HG02870 (cell line): ENCODE measurements around the gene C4orf36.
"Not testable (repeated sequence)": the region's sequence is repeated elsewhere in the genome, so short reads cannot be mapped to it uniquely, and the experiment has no call there.

Source experiments
- ATAC-seq: cut with Tn5 transposase; IDR thresholded peaks from one replicate; pipeline ENCODE4 v1.9.1; 2021; ENCODE audit warnings: mild to moderate bottlenecking, moderate library complexity; ENCODE audit not compliant: unreplicated experiment

Gene C4orf36

GRCh38 chr4:86917212-86918039, 25.2 kb upstream of the C4orf36 start:
- no peak for ATAC-seq

GRCh38 chr4:86916392-86916791, 24.2 kb upstream of the C4orf36 start:
- ATAC-seq, result no peak

- ATAC-seq, result no peak
Observed at GRCh38 chr4:86910820-86911684, 18.8 kb upstream of the C4orf36 start.

- no peak for ATAC-seq
Observed at GRCh38 chr4:86910369-86910768, 18.1 kb upstream of the C4orf36 start.

- no peak for ATAC-seq
Observed at GRCh38 chr4:86909546-86910295, 17.5 kb upstream of the C4orf36 start.

- no peak for ATAC-seq
Observed at GRCh38 chr4:86908251-86908657, 16.0 kb upstream of the C4orf36 start.

GRCh38 chr4:86901864-86902263, 9.6 kb upstream of the C4orf36 start:
- no peak for ATAC-seq

- no peak for ATAC-seq
Observed at GRCh38 chr4:86898562-86898961, 6.3 kb upstream of the C4orf36 start.

GRCh38 chr4:86896596-86896995, 4.4 kb upstream of the C4orf36 start:
- ATAC-seq, result no peak

- peak; percentile 48 for ATAC-seq
Observed at GRCh38 chr4:86895692-86896488, 3.7 kb upstream of the C4orf36 start.

- ATAC-seq, result no peak
Observed at GRCh38 chr4:86894455-86894854, 2.2 kb upstream of the C4orf36 start.

GRCh38 chr4:86893136-86893535, 914 bp upstream of the C4orf36 start:
- no peak for ATAC-seq

- ATAC-seq, result peak; percentile 2
Observed at GRCh38 chr4:86892636-86892960, 376 bp upstream of the C4orf36 start.

GRCh38 chr4:86890790-86891189, 1.4 kb downstream of the C4orf36 start:
- no peak for ATAC-seq

- ATAC-seq, result no peak
Observed at GRCh38 chr4:86879641-86880040, 12.6 kb downstream of the C4orf36 start.

- no peak for ATAC-seq
Observed at GRCh38 chr4:86878640-86879039, 13.6 kb downstream of the C4orf36 start.

GRCh38 chr4:86876894-86877685, 15.1 kb downstream of the C4orf36 start:
- no peak for ATAC-seq

GRCh38 chr4:86875436-86875835, 16.8 kb downstream of the C4orf36 start:
- ATAC-seq, result not testable (repeated sequence)

GRCh38 chr4:86872135-86872534, 20.1 kb downstream of the C4orf36 start:
- no peak for ATAC-seq
